Smooth muscle cell (in vitro differentiated cells): ENCODE data around the gene CLEC20A. TPM values are rescaled to one million over a fixed set of nuclear protein-coding genes. Genes with fewer than 3 reads are reported as not detected.
A peak's percentile ranks its signal among the peaks of the same experiment; 100 is the strongest.

ENCODE experiments used
- DNase-seq: peaks from one replicate; lab custom pipeline; 2025; ENCODE audit not compliant: unreplicated experiment; lab: John Stamatoyannopoulos, UW
- H2AFZ ChIP-seq: fragments of 200-600 bp; sonication (generic); 2 replicates; pipeline ENCODE4 v1.6.0; 2016; ENCODE audit warnings: antibody characterized with exemption, low read depth, mild to moderate bottlenecking
- H3F3A ChIP-seq: fragments of 200-600 bp; sonication (generic); 2 replicates; pipeline ENCODE4 v1.6.0; 2017; ENCODE audit warnings: antibody characterized with exemption, low read depth
- H3K27ac ChIP-seq: fragments of 200-600 bp; sonication (generic); 2 replicates; pipeline ENCODE4 v1.5.1; 2016; ENCODE audit warnings: low read depth, mild to moderate bottlenecking
- H3K27me3 ChIP-seq: fragments of 200-600 bp; sonication (generic); 2 replicates; pipeline ENCODE4 v1.6.1; 2016; ENCODE audit warnings: low read depth, mild to moderate bottlenecking
- H3K36me3 ChIP-seq: fragments of 200-600 bp; sonication (generic); 2 replicates; pipeline ENCODE4 v1.5.1; 2016; ENCODE audit warnings: low read depth
- H3K4me1 ChIP-seq: fragments of 200-600 bp; sonication (generic); 2 replicates; pipeline ENCODE4 v1.5.1; 2016; ENCODE audit warnings: low read depth
- H3K4me2 ChIP-seq: fragments of 200-600 bp; sonication (generic); 2 replicates; pipeline ENCODE4 v1.6.0; 2016; ENCODE audit warnings: mild to moderate bottlenecking
- H3K4me3 ChIP-seq: fragments of 200-600 bp; sonication (generic); 2 replicates; pipeline ENCODE4 v1.5.1; 2016; ENCODE audit warnings: mild to moderate bottlenecking
- H3K79me2 ChIP-seq: fragments of 200-600 bp; sonication (generic); 2 replicates; pipeline ENCODE4 v1.6.0; 2016; ENCODE audit warnings: low read depth, mild to moderate bottlenecking
- H3K9ac ChIP-seq: fragments of 200-600 bp; sonication (generic); 2 replicates; pipeline ENCODE4 v1.6.0; 2016; ENCODE audit warnings: low read depth
- H3K9me3 ChIP-seq: fragments of 200-600 bp; sonication (generic); replicated peaks from 2 replicates; pipeline ENCODE4 v1.5.1; 2016; ENCODE audit warnings: low read depth
- H4K20me1 ChIP-seq: fragments of 200-600 bp; sonication (generic); 2 replicates; pipeline ENCODE4 v1.6.0; 2016; ENCODE audit warnings: low read depth
- WGBS: methylation state at CpG from one replicate; pipeline ENCODE4 v1.1.7; 2016; ENCODE audit warnings: low lambda C conversion rate; 5-methylcytosine and 5-hydroxymethylcytosine counted together
- polyA plus RNA-seq: library from polyadenylated mRNA; unstranded; fragments of >200 nt; fragmentation: Nextera tagmentation; extraction: Ambion mirVana; gene quantifications from 2 replicates; pipeline ENCODE4 v1.2.1, GENCODE V29; 2016
- total RNA-seq: library from RNA; depleted of rRNA; stranded (reverse); fragments of >200 nt; gene quantifications from 2 replicates; pipeline ENCODE4 v1.2.3, GENCODE V29; 2014
- TF ChIP-seq, protein P1 (sequence below): fragments of 200-600 bp; sonication (generic); IDR thresholded peaks from 2 replicates; pipeline ENCODE4 v1.5.1; 2017; ENCODE audit warnings: borderline replicate concordance, mild to moderate bottlenecking, antibody characterized with exemption; ENCODE audit not compliant: insufficient read depth, poor library complexity, severe bottlenecking

The CLEC20A gene
- total RNA-seq = not detected in 2 replicates
- polyA plus RNA-seq = 0.14 TPM in 1 of 2 replicates, not detected in the other

GRCh38 chr1:178496410-178497135, at the start of gene CLEC20A:
TSS of gene CLEC20A (minus strand) at chr1:178496964. CDS start at chr1:178496939, 25 bp downstream.
- Histone ChIP-seq H3K9ac (no peak within 1 kb of the TSS), H3K79me2 (no peaks in the 10 kb centered on the region), H3F3A (no peaks in the 10 kb centered on the region), H3K9me3 (no peaks in the 10 kb centered on the region), H3K27ac (no peak within 1 kb of the TSS), H2AFZ (no peak within 1 kb of the TSS), H4K20me1 (no peaks in the 10 kb centered on the region), H3K27me3 (no peaks in the 10 kb centered on the region), H3K4me3 (no peak within 1 kb of the TSS), H3K36me3 (no peaks in the 10 kb centered on the region), H3K4me1 (no peaks in the 10 kb centered on the region), H3K4me2 (no peak within 1 kb of the TSS)
- TF ChIP-seq, protein P1, sequence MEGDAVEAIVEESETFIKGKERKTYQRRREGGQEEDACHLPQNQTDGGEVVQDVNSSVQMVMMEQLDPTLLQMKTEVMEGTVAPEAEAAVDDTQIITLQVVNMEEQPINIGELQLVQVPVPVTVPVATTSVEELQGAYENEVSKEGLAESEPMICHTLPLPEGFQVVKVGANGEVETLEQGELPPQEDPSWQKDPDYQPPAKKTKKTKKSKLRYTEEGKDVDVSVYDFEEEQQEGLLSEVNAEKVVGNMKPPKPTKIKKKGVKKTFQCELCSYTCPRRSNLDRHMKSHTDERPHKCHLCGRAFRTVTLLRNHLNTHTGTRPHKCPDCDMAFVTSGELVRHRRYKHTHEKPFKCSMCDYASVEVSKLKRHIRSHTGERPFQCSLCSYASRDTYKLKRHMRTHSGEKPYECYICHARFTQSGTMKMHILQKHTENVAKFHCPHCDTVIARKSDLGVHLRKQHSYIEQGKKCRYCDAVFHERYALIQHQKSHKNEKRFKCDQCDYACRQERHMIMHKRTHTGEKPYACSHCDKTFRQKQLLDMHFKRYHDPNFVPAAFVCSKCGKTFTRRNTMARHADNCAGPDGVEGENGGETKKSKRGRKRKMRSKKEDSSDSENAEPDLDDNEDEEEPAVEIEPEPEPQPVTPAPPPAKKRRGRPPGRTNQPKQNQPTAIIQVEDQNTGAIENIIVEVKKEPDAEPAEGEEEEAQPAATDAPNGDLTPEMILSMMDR = no peak
- DNase-seq = no peak
- WGBS = 97% methylated on average over 26 of the region's 26 CpGs

GRCh38 chr1:178544531-178544930, 47.8 kb upstream of the CLEC20A start:
- WGBS = 69% methylated on average over 9 of the region's 9 CpGs
- Histone ChIP-seq H3K4me2 (no peak overlapping the region), H2AFZ (no peak overlapping the region), H3F3A (peaks cover 3% of the 10 kb centered on the region), H3K9ac (no peak overlapping the region), H3K79me2 (no peaks in the 10 kb centered on the region), H3K27me3 (no peaks in the 10 kb centered on the region), H4K20me1 (no peaks in the 10 kb centered on the region), H3K9me3 (no peaks in the 10 kb centered on the region), H3K36me3 (no peaks in the 10 kb centered on the region), H3K4me3 (no peak overlapping the region), H3K4me1 (no peaks in the 10 kb centered on the region), H3K27ac (no peak overlapping the region)
- TF ChIP-seq, protein P1 = no peak
- DNase-seq = no peak

DNA sequence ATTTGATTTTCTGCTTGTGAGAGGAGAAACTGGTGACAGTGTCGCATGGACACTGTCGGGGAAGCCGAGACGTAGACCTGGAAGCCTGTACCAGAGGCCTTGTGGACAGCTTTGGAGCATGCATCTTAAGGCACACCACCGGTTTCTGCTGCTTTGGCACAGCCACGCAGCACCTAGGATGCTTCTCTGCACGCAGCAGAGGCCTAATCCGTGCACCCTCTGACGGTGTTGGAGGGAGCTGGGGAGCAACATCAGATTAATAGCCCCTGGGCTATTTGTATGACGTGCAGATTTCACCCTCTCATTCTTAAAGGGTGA, 46.5 kb upstream of the CLEC20A start:
- no peaks in the 10 kb centered on the region for H3K79me2 ChIP-seq
- H3K36me3 ChIP-seq = no peaks in the 10 kb centered on the region
- no peak overlapping the region for H3K27ac ChIP-seq
- no peaks in the 10 kb centered on the region for H3K27me3 ChIP-seq
- 10% methylated on average over 10 of the region's 10 CpGs for WGBS
- peak overlapping the region; percentile 86 for H3K4me2 ChIP-seq
- no peaks in the 10 kb centered on the region for H3K4me1 ChIP-seq
- no peaks in the 10 kb centered on the region for H3K9me3 ChIP-seq
- H3F3A ChIP-seq = peaks cover 8% of the 10 kb centered on the region
- TF ChIP-seq, protein P1 = no peak
- no peaks in the 10 kb centered on the region for H4K20me1 ChIP-seq
- no peak overlapping the region for H3K9ac ChIP-seq
- peak overlapping the region; percentile 71 for H3K4me3 ChIP-seq
- H2AFZ ChIP-seq = peak overlapping the region; percentile 87
- no peak for DNase-seq
